ENCODE results near the gene CYP4B1. TPM values are rescaled to one million over a fixed set of nuclear protein-coding genes. Genes with fewer than 3 reads are reported as not detected.
"Not testable (repeated sequence)": the region's sequence is repeated elsewhere in the genome, so short reads cannot be mapped to it uniquely, and the experiment has no call there.

Gene CYP4B1
- not detected for total RNA-seq

- H3K9me3 Mint-ChIP-seq = no peaks in the 10 kb centered on the region
These were observed at the start of gene CYP4B1 for GRCh38 chr1:46798810-46799209. TSS of gene CYP4B1 (plus strand) at chr1:46799046. CDS start at chr1:46799082, 36 bp downstream.

GRCh38 chr1:46749404-46749803 is 49.4 kb upstream of the CYP4B1 start:
- H3K27ac Mint-ChIP-seq = no peak overlapping the region
- no peaks in the 10 kb centered on the region for H3K36me3 Mint-ChIP-seq (ENCODE audit: low read depth)
- no peak overlapping the region for H3K4me3 Mint-ChIP-seq
- ChIA-PET POLR2A (interaction anchor here (0.6 kb wide), 1 partner anchor 207 kb away, joined by 3 read pairs; no protein-coding TSS in a partner anchor), CTCF (no interaction called here)
- H3K9me3 Mint-ChIP-seq = no peaks in the 10 kb centered on the region
- H3K27me3 Mint-ChIP-seq = peaks cover 15% of the 10 kb centered on the region
- H3K4me1 Mint-ChIP-seq = no peaks in the 10 kb centered on the region
- no peak for DNase-seq

More at GRCh38 chr1:46798810-46799209, at the start of gene CYP4B1:
- no peaks in the 10 kb centered on the region for H3K36me3 Mint-ChIP-seq (ENCODE audit: low read depth)
- H3K27ac Mint-ChIP-seq = no peak within 1 kb of the TSS
- no peak for DNase-seq
- H3K4me3 Mint-ChIP-seq = no peak within 1 kb of the TSS
- CTCF ChIA-PET = interaction anchor here (1.3 kb wide), 1 partner anchor 11 kb away, joined by 4 read pairs; no protein-coding TSS in a partner anchor
- no peaks in the 10 kb centered on the region for H3K4me1 Mint-ChIP-seq
- peaks cover 18% of the 10 kb centered on the region for H3K27me3 Mint-ChIP-seq
- POLR2A ChIA-PET = no interaction called here

- H3K4me1 Mint-ChIP-seq = no peaks in the 10 kb centered on the region
- H3K36me3 Mint-ChIP-seq (ENCODE audit: low read depth) = no peaks in the 10 kb centered on the region
- no peak for DNase-seq
- POLR2A ChIA-PET = no interaction called here
- H3K9me3 Mint-ChIP-seq = no peaks in the 10 kb centered on the region
- CTCF ChIA-PET = no interaction called here
- H3K27me3 Mint-ChIP-seq = peaks cover 15% of the 10 kb centered on the region
- no peak overlapping the region for H3K4me3 Mint-ChIP-seq
- H3K27ac Mint-ChIP-seq = no peak overlapping the region
These were observed 48.9 kb upstream of the CYP4B1 start for GRCh38 chr1:46749921-46750404.

- Mint-ChIP-seq H3K27me3 (peaks cover 17% of the 10 kb centered on the region), H3K9me3 (no peaks in the 10 kb centered on the region), H3K4me3 (no peak overlapping the region), H3K4me1 (no peaks in the 10 kb centered on the region), H3K36me3 (ENCODE audit: low read depth) (no peaks in the 10 kb centered on the region), H3K27ac (no peak overlapping the region)
- DNase-seq = no peak
- CTCF ChIA-PET = no interaction called here
- POLR2A ChIA-PET = no interaction called here
These were observed 44.9 kb upstream of the CYP4B1 start for GRCh38 chr1:46753985-46754384.

GRCh38 chr1:46754707-46755106 is 44.1 kb upstream of the CYP4B1 start:
- POLR2A ChIA-PET; DNase-seq; H3K27ac Mint-ChIP-seq; CTCF ChIA-PET; H3K36me3 Mint-ChIP-seq (ENCODE audit: low read depth); H3K4me1 Mint-ChIP-seq; H3K4me3 Mint-ChIP-seq; H3K9me3 Mint-ChIP-seq: not testable (repeated sequence)
- H3K27me3 Mint-ChIP-seq = peaks cover 17% of the 10 kb centered on the region

GRCh38 chr1:46755121-46755520 is 43.7 kb upstream of the CYP4B1 start:
- CTCF ChIA-PET = no interaction called here
- H3K27me3 Mint-ChIP-seq = peaks cover 17% of the 10 kb centered on the region

GRCh38 chr1:46757247-46757955 is 41.4 kb upstream of the CYP4B1 start:
- Mint-ChIP-seq H3K9me3 (no peaks in the 10 kb centered on the region), H3K4me3 (no peak overlapping the region), H3K27me3 (peaks cover 28% of the 10 kb centered on the region), H3K4me1 (no peaks in the 10 kb centered on the region), H3K27ac (no peak overlapping the region), H3K36me3 (ENCODE audit: low read depth) (no peaks in the 10 kb centered on the region)
- ChIA-PET POLR2A (no interaction called here), CTCF (interaction anchor here (0.5 kb wide), 1 partner anchor 1597 kb away, joined by 3 read pairs; no protein-coding TSS in a partner anchor)
- DNase-seq = no peak

More at GRCh38 chr1:46755121-46755520, 43.7 kb upstream of the CYP4B1 start:
- no peak for DNase-seq
- Mint-ChIP-seq H3K27ac (no peak overlapping the region), H3K9me3 (no peaks in the 10 kb centered on the region), H3K4me3 (no peak overlapping the region), H3K36me3 (ENCODE audit: low read depth) (no peaks in the 10 kb centered on the region), H3K4me1 (no peaks in the 10 kb centered on the region)
- POLR2A ChIA-PET = no interaction called here

GRCh38 chr1:46757956-46758528 is 40.8 kb upstream of the CYP4B1 start:
- CTCF ChIA-PET = interaction anchor here (0.5 kb wide), 1 partner anchor 1597 kb away, joined by 3 read pairs; no protein-coding TSS in a partner anchor
- Mint-ChIP-seq H3K9me3 (no peaks in the 10 kb centered on the region), H3K27ac (no peak overlapping the region), H3K27me3 (peaks cover 28% of the 10 kb centered on the region), H3K4me3 (no peak overlapping the region), H3K4me1 (no peaks in the 10 kb centered on the region), H3K36me3 (ENCODE audit: low read depth) (no peaks in the 10 kb centered on the region)
- DNase-seq = no peak
- POLR2A ChIA-PET = no interaction called here

GRCh38 chr1:46760558-46761166 is 38.2 kb upstream of the CYP4B1 start:
- peaks cover 35% of the 10 kb centered on the region for H3K27me3 Mint-ChIP-seq
- no peak overlapping the region for H3K4me3 Mint-ChIP-seq
- no peaks in the 10 kb centered on the region for H3K4me1 Mint-ChIP-seq
- no peak for DNase-seq
- H3K36me3 Mint-ChIP-seq (ENCODE audit: low read depth) = no peaks in the 10 kb centered on the region
- H3K9me3 Mint-ChIP-seq = no peaks in the 10 kb centered on the region
- CTCF ChIA-PET = interaction anchor here (0.5 kb wide), 1 partner anchor 350 kb away, joined by 4 read pairs; no protein-coding TSS in a partner anchor
- POLR2A ChIA-PET = no interaction called here
- no peak overlapping the region for H3K27ac Mint-ChIP-seq

- no peaks in the 10 kb centered on the region for H3K9me3 Mint-ChIP-seq
- H3K4me1 Mint-ChIP-seq = no peaks in the 10 kb centered on the region
- H3K27me3 Mint-ChIP-seq = peaks cover 35% of the 10 kb centered on the region
- ChIA-PET POLR2A (no interaction called here), CTCF (interaction anchor here (0.7 kb wide), 1 partner anchor 10 kb away, joined by 3 read pairs; no protein-coding TSS in a partner anchor)
- no peak overlapping the region for H3K4me3 Mint-ChIP-seq
- no peaks in the 10 kb centered on the region for H3K36me3 Mint-ChIP-seq (ENCODE audit: low read depth)
- H3K27ac Mint-ChIP-seq = no peak overlapping the region
- DNase-seq = no peak
These were observed 37.1 kb upstream of the CYP4B1 start for GRCh38 chr1:46761740-46762139.

GRCh38 chr1:46764402-46764801 is 34.4 kb upstream of the CYP4B1 start:
- peaks cover 8% of the 10 kb centered on the region for H3K9me3 Mint-ChIP-seq
- ChIA-PET CTCF (interaction anchor here (0.6 to 1.2 kb wide), 2 partner anchors 34 to 409 kb away, joined by 3 read pairs; no protein-coding TSS in a partner anchor), POLR2A (no interaction called here)
- no peaks in the 10 kb centered on the region for H3K4me1 Mint-ChIP-seq
- H3K36me3 Mint-ChIP-seq (ENCODE audit: low read depth) = no peaks in the 10 kb centered on the region
- H3K27me3 Mint-ChIP-seq = peaks cover 22% of the 10 kb centered on the region
- DNase-seq = no peak
- H3K27ac Mint-ChIP-seq = no peak overlapping the region
- no peak overlapping the region for H3K4me3 Mint-ChIP-seq

- Mint-ChIP-seq H3K36me3 (ENCODE audit: low read depth) (no peaks in the 10 kb centered on the region), H3K27ac (no peak overlapping the region), H3K27me3 (peaks cover 10% of the 10 kb centered on the region), H3K9me3 (peaks cover 32% of the 10 kb centered on the region), H3K4me3 (no peak overlapping the region), H3K4me1 (peaks cover 2% of the 10 kb centered on the region)
- no peak for DNase-seq
- CTCF ChIA-PET = interaction anchor here (1.0 kb wide), 1 partner anchor 43 kb away, joined by 4 read pairs; no protein-coding TSS in a partner anchor
- POLR2A ChIA-PET = no interaction called here
These were observed 31.1 kb upstream of the CYP4B1 start for GRCh38 chr1:46767649-46768282.

- Mint-ChIP-seq H3K27me3 (peaks cover 10% of the 10 kb centered on the region), H3K27ac (no peak overlapping the region), H3K4me1 (peaks cover 2% of the 10 kb centered on the region), H3K9me3 (peaks cover 32% of the 10 kb centered on the region), H3K36me3 (ENCODE audit: low read depth) (no peaks in the 10 kb centered on the region), H3K4me3 (no peak overlapping the region)
- ChIA-PET POLR2A (no interaction called here), CTCF (no interaction called here)
- no peak for DNase-seq
These were observed 30.4 kb upstream of the CYP4B1 start for GRCh38 chr1:46768445-46768844.

Data from activated CD4-positive, alpha-beta T cell treated with anti-CD3 and anti-CD28 coated beads, Interleukin-2, amount 10 ng/mL, durations not matched to agents 7 days and 5 days (primary cell).